Ectodermal cell (in vitro differentiated cells): ENCODE measurements around the gene COPG2.
"Not testable (repeated sequence)": the region's sequence is repeated elsewhere in the genome, so short reads cannot be mapped to it uniquely, and the experiment has no call there.

Experiments used
- H3K27ac ChIP-seq: 2 replicates; pipeline ENCODE4 v1.7.0; 2013; ENCODE audit warnings: mild to moderate bottlenecking, low read depth, low read length; ENCODE audit not compliant: insufficient read depth, poor library complexity, severe bottlenecking
- H3K27me3 ChIP-seq: 2 replicates; pipeline ENCODE4 v1.7.0; 2013; ENCODE audit warnings: mild to moderate bottlenecking, low read length; ENCODE audit not compliant: insufficient read depth, control insufficient read depth, poor library complexity, severe bottlenecking
- H3K36me3 ChIP-seq: one replicate; pipeline ENCODE4 v1.7.0; 2013; ENCODE audit warnings: low read length; ENCODE audit not compliant: control insufficient read depth, insufficient read depth
- H3K4me1 ChIP-seq: one replicate; pipeline ENCODE4 v1.7.0; 2013; ENCODE audit warnings: low read length; ENCODE audit not compliant: control insufficient read depth, insufficient read depth
- H3K4me3 ChIP-seq: 2 replicates; pipeline ENCODE4 v1.7.0; 2013; ENCODE audit warnings: low read depth, low read length, control low read depth; ENCODE audit not compliant: insufficient read depth
- H3K9me3 ChIP-seq: 2 replicates; pipeline ENCODE4 v1.7.0; 2013; ENCODE audit warnings: mild to moderate bottlenecking, low read length, moderate library complexity; ENCODE audit not compliant: control insufficient read depth
- WGBS, 2 experiments: methylation state at CpG; one replicate each; pipeline ENCODE4 v1.1.7; 2013; ENCODE audit warnings: missing lambda C conversion rate in 2 of 2; 5-methylcytosine and 5-hydroxymethylcytosine counted together

The COPG2 gene

DNA sequence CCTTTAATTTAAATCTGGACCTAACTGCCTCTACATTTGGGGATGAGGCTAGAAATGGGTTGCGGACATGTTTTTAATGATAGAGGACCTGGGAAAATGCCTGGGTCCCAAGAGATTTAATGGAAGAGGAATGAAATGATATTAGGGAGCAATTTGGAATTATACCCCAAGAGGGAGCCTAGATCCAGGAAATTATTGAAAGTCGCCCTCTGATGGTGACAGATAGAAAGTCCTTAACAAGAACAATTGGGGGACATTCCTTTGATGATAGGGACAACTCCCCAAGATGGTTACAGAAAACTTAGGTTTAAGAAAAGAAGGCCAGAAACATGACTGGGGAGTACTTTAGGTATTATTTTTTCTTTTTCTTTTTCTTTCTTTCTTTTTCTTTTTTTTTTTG is 27.3 kb upstream of the COPG2 start:
- 67 to 72% methylated on average over 2 of the region's 2 CpGs for WGBS, 2 experiments
- H3K27me3 ChIP-seq = no peaks in the 10 kb centered on the region
- H3K27ac ChIP-seq = no peak overlapping the region
- no peaks in the 10 kb centered on the region for H3K36me3 ChIP-seq
- H3K9me3 ChIP-seq = no peaks in the 10 kb centered on the region
- no peak overlapping the region for H3K4me3 ChIP-seq
- no peaks in the 10 kb centered on the region for H3K4me1 ChIP-seq

DNA sequence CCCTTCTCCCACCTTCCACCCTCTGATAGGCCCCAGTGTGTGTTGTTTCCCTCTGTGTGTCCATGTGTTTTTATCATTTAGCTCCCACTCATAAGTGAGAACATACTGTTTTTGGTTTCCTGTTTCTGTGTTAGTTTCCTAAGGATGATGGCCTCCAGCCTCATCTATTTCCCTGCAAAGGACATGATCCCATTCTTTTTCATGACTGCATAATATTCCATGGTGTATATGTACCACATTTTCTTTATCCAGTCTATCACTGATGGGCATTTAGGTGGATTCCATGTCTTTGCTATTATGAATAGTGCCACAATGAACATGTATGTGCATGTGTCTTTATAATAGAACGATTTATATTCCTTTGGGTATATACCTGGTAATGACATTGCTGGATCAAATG is 23.8 kb upstream of the COPG2 start:
- H3K4me3 ChIP-seq, H3K27ac ChIP-seq, H3K27me3 ChIP-seq, H3K36me3 ChIP-seq, H3K9me3 ChIP-seq, H3K4me1 ChIP-seq: not testable (repeated sequence)
- WGBS, 2 experiments = 96 to 100% methylated on average over 1 of the region's 1 CpG

DNA sequence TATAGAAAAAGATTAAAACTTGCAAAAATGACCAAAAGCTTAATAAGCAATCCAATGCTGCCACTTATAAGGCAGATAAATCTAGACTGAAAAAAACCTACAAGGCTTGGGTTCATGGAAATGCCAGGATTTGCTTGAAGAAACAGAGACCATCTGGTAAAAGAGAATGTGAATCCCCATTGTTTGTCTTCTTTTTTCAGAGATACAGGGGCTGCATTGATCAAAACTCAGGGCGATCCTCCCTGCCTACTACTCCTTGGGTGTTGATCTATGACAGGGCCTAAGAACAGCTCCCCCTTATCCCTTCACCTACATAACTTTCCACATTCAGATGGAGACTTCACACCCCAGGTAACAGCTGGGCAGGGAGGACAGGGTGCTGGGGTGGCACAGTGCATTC is 21.1 kb upstream of the COPG2 start:
- no peak overlapping the region for H3K27ac ChIP-seq
- WGBS, 2 experiments = 94 to 100% methylated on average over 1 of the region's 1 CpG
- no peaks in the 10 kb centered on the region for H3K27me3 ChIP-seq
- no peaks in the 10 kb centered on the region for H3K36me3 ChIP-seq
- H3K4me1 ChIP-seq = no peaks in the 10 kb centered on the region
- H3K9me3 ChIP-seq = no peaks in the 10 kb centered on the region
- H3K4me3 ChIP-seq = no peak overlapping the region

DNA sequence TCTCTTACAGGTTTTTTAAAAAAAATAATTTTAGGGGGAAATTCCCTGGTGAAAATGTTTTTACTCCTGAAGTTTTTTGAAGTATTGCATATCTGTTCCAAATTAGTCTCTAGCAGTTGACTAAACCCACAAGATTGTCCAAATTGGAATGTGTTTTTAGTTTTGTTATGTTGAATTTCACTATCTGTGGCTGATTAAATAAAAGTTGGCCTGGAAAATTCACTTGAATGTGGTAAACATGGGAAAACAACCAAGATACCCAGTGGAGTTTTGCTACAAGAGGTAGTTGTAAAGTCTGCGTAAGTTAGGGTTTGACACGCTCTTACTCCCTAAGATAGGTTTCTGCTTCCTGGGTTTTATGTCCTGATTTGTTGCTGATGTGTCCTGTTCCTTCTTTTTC is 14.5 kb upstream of the COPG2 start:
- WGBS, 2 experiments = 92 to 99% methylated on average over 2 of the region's 2 CpGs

DNA sequence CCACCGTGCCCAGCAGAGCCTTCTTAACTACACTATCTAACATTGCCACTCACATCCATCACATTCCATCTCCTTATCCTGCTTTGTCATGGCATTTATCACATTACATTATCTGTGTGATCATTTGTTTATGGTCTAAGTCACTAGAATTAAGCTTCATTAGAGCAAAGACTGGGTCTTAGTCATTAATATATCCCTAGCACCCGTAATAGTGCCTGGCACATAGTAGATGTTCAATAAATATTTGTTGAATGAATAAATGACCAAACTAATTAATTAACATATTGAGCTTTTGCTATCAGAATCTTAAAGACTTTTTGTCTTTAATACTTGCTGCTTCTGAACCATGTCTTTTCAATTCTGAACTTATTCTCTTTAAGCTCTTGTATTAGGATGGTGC is 5.9 kb upstream of the COPG2 start:
- H3K4me1 ChIP-seq = no peaks in the 10 kb centered on the region
- H3K27me3 ChIP-seq = no peaks in the 10 kb centered on the region
- WGBS, 2 experiments = 94 to 95% methylated on average over 1 to 2 of the region's 2 CpGs
- H3K27ac ChIP-seq = no peak overlapping the region
- H3K9me3 ChIP-seq = no peaks in the 10 kb centered on the region
- no peak overlapping the region for H3K4me3 ChIP-seq
- no peaks in the 10 kb centered on the region for H3K36me3 ChIP-seq

More for the DNA sequence above, 14.5 kb upstream of the COPG2 start:
- Histone ChIP-seq H3K36me3 (no peaks in the 10 kb centered on the region), H3K4me1 (no peaks in the 10 kb centered on the region), H3K4me3 (no peak overlapping the region), H3K27ac (no peak overlapping the region), H3K9me3 (no peaks in the 10 kb centered on the region), H3K27me3 (no peaks in the 10 kb centered on the region)

DNA sequence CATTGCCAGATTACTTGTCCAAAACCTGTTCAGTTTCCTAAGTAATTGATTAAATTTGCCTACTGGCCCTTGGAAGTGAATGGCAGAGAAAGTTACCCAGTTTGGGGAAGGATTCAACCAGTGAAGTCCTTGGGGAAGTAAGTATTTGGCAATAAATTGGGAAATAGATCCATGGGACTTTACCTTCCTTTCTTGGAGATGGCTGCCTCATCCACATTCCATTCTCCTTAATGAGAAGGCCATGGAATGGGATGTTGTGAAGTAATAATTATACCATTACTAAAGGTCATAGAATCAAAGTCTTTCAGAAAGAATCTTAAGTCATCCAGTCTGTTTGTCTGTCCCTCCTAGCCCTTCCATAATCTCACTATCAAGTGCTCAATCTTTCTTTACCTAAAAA is 4.5 kb upstream of the COPG2 start:
- Histone ChIP-seq H3K27me3 (no peaks in the 10 kb centered on the region), H3K4me3 (no peak overlapping the region), H3K9me3 (no peaks in the 10 kb centered on the region), H3K27ac (no peak overlapping the region), H3K36me3 (no peaks in the 10 kb centered on the region), H3K4me1 (no peaks in the 10 kb centered on the region)

DNA sequence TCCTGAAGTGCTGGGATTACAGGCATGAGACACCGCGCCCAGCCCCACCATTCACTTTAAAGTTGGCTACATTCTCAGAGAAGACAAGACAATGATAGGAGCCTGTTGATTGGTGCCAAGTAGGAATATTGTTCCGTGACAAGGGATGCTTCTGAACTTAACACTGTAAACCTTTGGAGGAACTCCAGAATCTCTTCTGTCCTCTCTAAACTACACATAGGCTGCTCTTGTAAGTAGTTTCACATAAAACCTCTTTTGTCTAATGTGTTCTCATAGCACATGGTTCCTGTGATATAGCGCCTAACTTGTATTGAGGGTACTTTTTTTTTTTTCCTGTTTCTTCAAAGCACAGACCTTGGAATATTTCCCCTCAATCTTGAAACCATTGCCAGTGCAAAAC is 3.6 kb upstream of the COPG2 start:
- WGBS, 2 experiments = 95 to 97% methylated on average over 4 of the region's 4 CpGs
- no peaks in the 10 kb centered on the region for H3K4me1 ChIP-seq
- no peaks in the 10 kb centered on the region for H3K36me3 ChIP-seq
- no peaks in the 10 kb centered on the region for H3K27me3 ChIP-seq
- no peak overlapping the region for H3K4me3 ChIP-seq
- no peaks in the 10 kb centered on the region for H3K9me3 ChIP-seq
- no peak overlapping the region for H3K27ac ChIP-seq

DNA sequence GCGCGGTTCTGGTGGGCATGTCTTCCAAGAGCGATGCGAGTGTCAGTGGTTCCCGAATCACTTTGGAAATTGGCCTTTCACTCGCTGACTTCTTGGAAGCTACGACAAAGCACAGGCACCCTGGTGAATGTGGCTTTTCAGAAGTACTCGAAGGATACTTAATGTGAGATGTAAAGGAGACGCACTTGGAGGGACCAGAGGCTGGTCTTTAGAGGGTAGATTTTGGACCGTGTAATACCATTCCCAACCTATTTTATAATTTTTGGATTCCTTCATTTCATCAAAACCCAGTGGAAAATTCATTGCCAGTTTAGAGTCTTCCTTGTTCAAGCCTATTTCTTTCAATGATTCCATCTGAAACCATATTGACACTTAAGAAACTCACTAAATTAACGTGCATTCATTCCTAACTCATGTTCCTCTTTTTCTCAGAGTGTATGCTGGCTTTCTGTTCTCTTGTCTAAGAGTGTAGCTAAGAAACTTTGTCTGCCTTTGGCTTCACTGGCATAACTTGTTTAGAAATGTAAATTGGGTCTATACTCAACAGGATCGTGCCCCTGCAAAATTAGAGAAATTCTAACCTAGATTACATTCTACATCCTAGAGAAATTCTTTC is 645 bp upstream of the COPG2 start:
- H3K27ac ChIP-seq = no peak overlapping the region

DNA sequence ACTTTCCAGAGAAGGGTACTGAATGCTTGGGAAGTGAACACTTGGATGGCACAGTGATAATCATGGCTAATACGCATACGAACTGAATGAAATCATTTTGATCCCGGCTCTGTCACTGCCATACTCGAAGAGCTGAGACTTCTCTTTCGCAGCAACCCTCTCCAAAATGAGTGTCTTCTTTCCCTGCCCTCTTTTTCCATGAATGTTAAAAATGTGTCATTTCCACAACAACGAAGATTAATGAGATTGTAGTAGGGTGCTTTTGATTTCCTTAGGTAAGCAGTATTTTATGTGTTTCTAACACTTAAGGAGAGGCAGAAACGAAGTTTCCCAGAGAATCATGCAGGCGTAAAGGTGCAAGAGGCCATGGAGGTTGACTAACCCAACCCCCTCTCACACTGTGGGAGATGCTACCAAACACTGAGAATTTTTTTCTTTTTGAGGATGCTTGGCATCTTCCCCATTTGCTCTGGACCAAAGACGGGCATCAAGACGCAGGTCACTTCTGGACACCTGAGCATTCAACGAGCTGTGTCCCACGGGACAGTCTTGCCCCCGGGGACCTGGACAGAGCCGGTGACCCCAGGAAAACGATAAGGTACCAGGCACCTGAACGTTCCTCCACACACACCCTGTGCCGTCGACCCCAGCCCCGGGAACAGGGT is 823 bp downstream of the COPG2 start:
- Histone ChIP-seq H3K9me3 (no peaks in the 10 kb centered on the region), H3K36me3 (peaks cover 14% of the 10 kb centered on the region), H3K27me3 (no peaks in the 10 kb centered on the region), H3K27ac (no peak overlapping the region), H3K4me1 (no peaks in the 10 kb centered on the region), H3K4me3 (peak overlapping the region; percentile 68)
- WGBS, 2 experiments = 27 to 31% methylated on average over 19 of the region's 19 CpGs

More for the DNA sequence above, 645 bp upstream of the COPG2 start:
- 12 to 14% methylated on average over 11 to 12 of the region's 12 CpGs for WGBS, 2 experiments
- Histone ChIP-seq H3K27me3 (no peaks in the 10 kb centered on the region), H3K4me1 (no peaks in the 10 kb centered on the region), H3K9me3 (no peaks in the 10 kb centered on the region), H3K36me3 (peaks cover 8% of the 10 kb centered on the region), H3K4me3 (peak overlapping the region; percentile 68)

DNA sequence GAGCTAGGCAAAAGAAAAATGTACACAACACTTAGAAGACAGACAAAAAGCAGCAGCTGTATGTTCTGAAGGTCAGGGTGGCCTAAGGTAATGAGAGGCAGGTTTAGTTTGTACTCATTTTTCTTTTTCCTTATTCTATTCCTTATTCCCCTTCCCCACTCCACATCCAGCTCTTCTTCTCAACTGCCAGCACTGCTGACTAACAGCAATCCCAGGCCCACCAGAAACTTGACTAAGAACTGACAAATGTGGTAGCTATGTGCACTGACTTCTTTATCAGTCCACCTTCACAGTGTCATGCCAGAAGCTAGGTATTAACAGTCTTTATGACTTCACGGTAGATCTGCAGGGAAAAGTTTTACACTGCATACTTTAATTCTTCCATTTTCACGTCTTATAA is 6.1 kb downstream of the COPG2 start:
- Histone ChIP-seq H3K4me1 (no peaks in the 10 kb centered on the region), H3K36me3 (peaks cover 26% of the 10 kb centered on the region), H3K4me3 (no peak overlapping the region), H3K9me3 (no peaks in the 10 kb centered on the region), H3K27ac (no peak overlapping the region), H3K27me3 (no peaks in the 10 kb centered on the region)
- 80 to 89% methylated on average over 1 of the region's 2 CpGs for WGBS, 2 experiments
